H9 (cell line): ENCODE data around the gene GALNT5. TPM values are rescaled to one million over a fixed set of nuclear protein-coding genes. Genes with fewer than 3 reads are reported as not detected.

Source experiments
- DNase-seq: peaks from one replicate; pipeline ENCODE4 v3.0.0-alpha.2; 2017
- H2AFZ ChIP-seq: one replicate; pipeline ENCODE4 v1.6.1; 2013; ENCODE audit warnings: mild to moderate bottlenecking, low read length, control low read depth, moderate library complexity
- H2AK5ac ChIP-seq: 2 replicates; pipeline ENCODE4 v1.6.1; 2013; ENCODE audit warnings: low read length, control low read depth, mixed read lengths; ENCODE audit not compliant: insufficient read length
- H2BK120ac ChIP-seq: one replicate; pipeline ENCODE4 v1.6.1; 2013; ENCODE audit warnings: low read depth, mild to moderate bottlenecking, low read length, control low read depth, inconsistent platforms; ENCODE audit not compliant: poor library complexity, severe bottlenecking
- H2BK12ac ChIP-seq: 2 replicates; pipeline ENCODE4 v1.6.1; 2013; ENCODE audit warnings: low read length, control low read depth, mixed read lengths, low read depth; ENCODE audit not compliant: insufficient read length
- H2BK15ac ChIP-seq: 2 replicates; pipeline ENCODE4 v1.6.1; 2013; ENCODE audit warnings: low read depth, low read length, control low read depth
- H2BK20ac ChIP-seq: one replicate; pipeline ENCODE4 v1.6.1; 2013; ENCODE audit warnings: low read depth, mild to moderate bottlenecking, low read length, control low read depth, inconsistent platforms; ENCODE audit not compliant: poor library complexity, severe bottlenecking
- H2BK5ac ChIP-seq: 2 replicates; pipeline ENCODE4 v1.6.1; 2013; ENCODE audit warnings: low read length, control low read depth, mixed read lengths; ENCODE audit not compliant: insufficient read length
- H3K14ac ChIP-seq: 2 replicates; pipeline ENCODE4 v1.6.1; 2013; ENCODE audit warnings: low read length, control low read depth; ENCODE audit not compliant: insufficient read depth
- H3K18ac ChIP-seq: 2 replicates; pipeline ENCODE4 v1.6.1; 2013; ENCODE audit warnings: low read depth, mild to moderate bottlenecking, mixed read lengths, low read length, control low read depth; ENCODE audit not compliant: insufficient read length
- H3K23ac ChIP-seq: 2 replicates; pipeline ENCODE4 v1.6.1; 2013; ENCODE audit warnings: low read length, control low read depth, mixed read lengths, low read depth; ENCODE audit not compliant: insufficient read length
- H3K23me2 ChIP-seq: 2 replicates; pipeline ENCODE4 v1.6.1; 2013; ENCODE audit warnings: low read depth, mild to moderate bottlenecking, mixed read lengths, low read length, control low read depth; ENCODE audit not compliant: insufficient read length, poor library complexity, severe bottlenecking
- H3K27ac ChIP-seq: 2 replicates; pipeline ENCODE4 v1.5.1; 2013; ENCODE audit warnings: low read length, control low read depth, mixed read lengths, low read depth; ENCODE audit not compliant: insufficient read length
- H3K27me3 ChIP-seq: 2 replicates; pipeline ENCODE4 v1.6.1; 2013; ENCODE audit warnings: low read length, control low read depth, inconsistent platforms; ENCODE audit not compliant: insufficient read depth
- H3K4ac ChIP-seq: 2 replicates; pipeline ENCODE4 v1.6.1; 2013; ENCODE audit warnings: low read depth, mild to moderate bottlenecking, control low read depth, inconsistent platforms, low read length, moderate library complexity
- H3K4me1 ChIP-seq: 2 replicates; pipeline ENCODE4 v1.6.1; 2013; ENCODE audit warnings: low read length, control low read depth, inconsistent platforms; ENCODE audit not compliant: insufficient read depth
- H3K4me2 ChIP-seq: 2 replicates; pipeline ENCODE4 v1.6.1; 2013; ENCODE audit warnings: low read length, control low read depth, mixed read lengths; ENCODE audit not compliant: insufficient read length, insufficient read depth
- H3K56ac ChIP-seq: 2 replicates; pipeline ENCODE4 v1.6.1; 2013; ENCODE audit warnings: low read depth, mild to moderate bottlenecking, mixed read lengths, low read length, control low read depth; ENCODE audit not compliant: insufficient read length
- H3K79me1 ChIP-seq: 2 replicates; pipeline ENCODE4 v1.6.1; 2013; ENCODE audit warnings: low read depth, mild to moderate bottlenecking, moderate library complexity, low read length, control low read depth, inconsistent platforms; ENCODE audit not compliant: insufficient read depth, poor library complexity, severe bottlenecking
- H3K79me2 ChIP-seq: 2 replicates; pipeline ENCODE4 v1.6.1; 2013; ENCODE audit warnings: low read length, control low read depth, inconsistent platforms; ENCODE audit not compliant: insufficient read depth
- H3K9ac ChIP-seq: 2 replicates; pipeline ENCODE4 v1.6.1; 2013; ENCODE audit warnings: low read length, control low read depth, mixed read lengths; ENCODE audit not compliant: insufficient read length; ENCODE audit errors: extremely low read depth
- H3K9me3 ChIP-seq: one replicate; pipeline ENCODE4 v1.6.1; 2013; ENCODE audit warnings: low read depth, low read length, inconsistent platforms; ENCODE audit not compliant: control insufficient read depth
- H3T11ph ChIP-seq: one replicate; pipeline ENCODE4 v1.6.1; 2013; ENCODE audit warnings: mild to moderate bottlenecking, low read length, control low read depth, inconsistent platforms
- H4K20me1 ChIP-seq: one replicate; pipeline ENCODE4 v1.6.1; 2013; ENCODE audit not compliant: control insufficient read depth, insufficient read length, insufficient read depth
- H4K5ac ChIP-seq: 2 replicates; pipeline ENCODE4 v1.6.1; 2013; ENCODE audit warnings: low read depth, mild to moderate bottlenecking, mixed read lengths, low read length, control low read depth; ENCODE audit not compliant: insufficient read length
- H4K8ac ChIP-seq: replicated peaks from 2 replicates; pipeline ENCODE4 v1.6.1; 2013; ENCODE audit warnings: low read length, control low read depth, mixed read lengths, low read depth; ENCODE audit not compliant: insufficient read length
- H4K91ac ChIP-seq: 2 replicates; pipeline ENCODE4 v1.6.1; 2013; ENCODE audit warnings: low read depth, mild to moderate bottlenecking, moderate library complexity, mixed read lengths, low read length, control low read depth; ENCODE audit not compliant: insufficient read length
- H3K27ac Mint-ChIP-seq, 3 experiments: 2 replicates in 2 of 3; 3 replicates in 1 of 3; pipeline ENCODE4 v1.8.0; 2020 to 2021; ENCODE audit warnings: mixed read lengths in 3 of 3, mild to moderate bottlenecking in 1 of 3, moderate library complexity in 1 of 3
- H3K27me3 Mint-ChIP-seq: 2 replicates; pipeline ENCODE4 v1.8.0; 2021; ENCODE audit warnings: low read depth, mild to moderate bottlenecking, moderate library complexity, mixed read lengths
- H3K36me3 Mint-ChIP-seq, 3 experiments: 2 replicates in 2 of 3; 3 replicates in 1 of 3; pipeline ENCODE4 v1.8.0; 2020 to 2021; ENCODE audit warnings: low read depth in 3 of 3, mixed read lengths in 3 of 3; ENCODE audit not compliant: insufficient read depth in 1 of 3
- H3K4me1 Mint-ChIP-seq, 2 experiments: 2 replicates each; pipeline ENCODE4 v1.8.0; 2020; ENCODE audit warnings: mixed read lengths in 2 of 2
- H3K4me3 Mint-ChIP-seq, 2 experiments: 2 replicates in 1 of 2; 3 replicates in 1 of 2; pipeline ENCODE4 v1.8.0; 2020 to 2021; ENCODE audit warnings: mild to moderate bottlenecking in 2 of 2, mixed read lengths in 2 of 2, moderate library complexity in 1 of 2
- H3K9me3 Mint-ChIP-seq, 2 experiments: 2 replicates in 1 of 2; 3 replicates in 1 of 2; pipeline ENCODE4 v1.8.0; 2020; ENCODE audit warnings: mild to moderate bottlenecking in 2 of 2, mixed read lengths in 2 of 2, moderate library complexity in 1 of 2
- CTCF ChIP-seq: fragments of 200-600 bp; sonication (generic); conservative IDR thresholded peaks from 3 replicates; pipeline ENCODE4 v1.8.0; 2021; ENCODE audit warnings: antibody characterized with exemption, mild to moderate bottlenecking
- WGBS: extraction: QIAGEN DNeasy Blood & Tissue Kit; methylation state at CpG from one replicate; pipeline ENCODE4 v1.1.7; 2013; ENCODE audit warnings: missing lambda C conversion rate, low lambda C conversion rate, mixed read lengths; ENCODE audit not compliant: insufficient read length; ENCODE audit errors: extremely low coverage; 5-methylcytosine and 5-hydroxymethylcytosine counted together
- total RNA-seq: library from RNA; stranded (reverse); gene quantifications from 2 replicates; pipeline ENCODE4 v1.2.1, GENCODE V29; 2021

GALNT5 gene
- total RNA-seq, 1 experiment from 2014 or later = 0.17 TPM

- Histone ChIP-seq H3K23me2 (no peaks in the 10 kb centered on the region), H2BK12ac (no peak overlapping the region), H3K23ac (no peak overlapping the region), H3K14ac (no peak overlapping the region), H2BK15ac (no peak overlapping the region), H3K56ac (no peak overlapping the region), H4K8ac (no peak overlapping the region), H3K79me2 (no peaks in the 10 kb centered on the region), H2AK5ac (no peak overlapping the region), H3T11ph (no peak overlapping the region), H4K5ac (no peak overlapping the region), H2BK20ac (no peak overlapping the region), H4K20me1 (no peaks in the 10 kb centered on the region), H3K4me2 (no peak overlapping the region), H3K27me3 (no peaks in the 10 kb centered on the region), H4K91ac (no peak overlapping the region), H3K27ac (no peak overlapping the region), H2AFZ (no peak overlapping the region), H2BK120ac (no peak overlapping the region), H3K9me3 (no peaks in the 10 kb centered on the region), H3K79me1 (no peaks in the 10 kb centered on the region), H2BK5ac (no peak overlapping the region), H3K4me1 (no peaks in the 10 kb centered on the region), H3K9ac (no peak overlapping the region), H3K4ac (no peak overlapping the region), H3K18ac (no peak overlapping the region)
- no peak for DNase-seq
- no CpG with 5 or more reads among the region's 2 CpGs for WGBS
- no peak overlapping the region for H3K27ac Mint-ChIP-seq
- no peaks in the 10 kb centered on the region for H3K36me3 Mint-ChIP-seq
- H3K4me1 Mint-ChIP-seq = peaks cover 20% of the 10 kb centered on the region in 2 experiments
- H3K27me3 Mint-ChIP-seq = no peaks in the 10 kb centered on the region
- no peak for TF ChIP-seq CTCF
- H3K4me3 Mint-ChIP-seq = no peak overlapping the region
- H3K9me3 Mint-ChIP-seq = no peaks in the 10 kb centered on the region
Observed at GRCh38 chr2:157309878-157310277, 52.4 kb downstream of the GALNT5 start.
